ENCODE results near the gene BARX2.

The BARX2 gene

DNA sequence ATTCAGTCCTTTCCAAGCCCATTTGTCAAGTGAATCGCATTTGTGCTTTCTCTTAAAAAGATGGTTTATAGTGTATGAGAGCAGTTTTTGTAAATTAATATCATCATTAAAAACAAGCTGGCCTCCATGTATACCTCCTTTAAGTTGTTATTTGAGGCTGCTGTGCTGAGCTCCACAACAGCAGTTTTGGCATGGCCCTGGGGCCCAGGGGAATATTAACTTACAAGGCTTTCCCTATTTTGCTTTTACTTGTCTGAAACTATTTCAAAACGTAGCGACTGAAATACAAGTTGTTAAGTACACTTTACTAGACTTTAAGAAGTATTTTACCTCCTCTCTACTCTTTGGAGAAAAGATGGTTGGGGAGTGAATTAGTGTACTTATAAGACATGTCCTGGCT, 4.9 kb upstream of the BARX2 start:
- no peaks in the 10 kb centered on the region for H3K9me3 ChIP-seq (ENCODE audit: low read length)
- no peaks in the 10 kb centered on the region for H3K4me1 ChIP-seq (ENCODE audit: insufficient read depth, low read length, severe bottlenecking)
- no peak overlapping the region for H2AFZ ChIP-seq (ENCODE audit: low read length)
- H3K79me2 ChIP-seq (ENCODE audit: insufficient read depth, low read length): no peaks in the 10 kb centered on the region
- H3F3A ChIP-seq (ENCODE audit: insufficient read depth, low read length): no peaks in the 10 kb centered on the region
- no peak overlapping the region for H3K9ac ChIP-seq (ENCODE audit: low read length)
- no peaks in the 10 kb centered on the region for H3K36me3 ChIP-seq (ENCODE audit: insufficient read depth, low read length)
- no peak overlapping the region for H3K4me2 ChIP-seq (ENCODE audit: low read length)
- H3K9me2 ChIP-seq (ENCODE audit: low read depth, low read length): no peaks in the 10 kb centered on the region
- no peaks in the 10 kb centered on the region for H3K27me3 ChIP-seq (ENCODE audit: insufficient read depth, low read length)
- no peaks in the 10 kb centered on the region for H4K20me1 ChIP-seq (ENCODE audit: insufficient read depth, low read length)
- no peak for TF ChIP-seq EZH2 (IDR thresholded peaks at IDR 0.05; ENCODE audit: borderline replicate concordance, low read length)
- TF ChIP-seq, protein P1, sequence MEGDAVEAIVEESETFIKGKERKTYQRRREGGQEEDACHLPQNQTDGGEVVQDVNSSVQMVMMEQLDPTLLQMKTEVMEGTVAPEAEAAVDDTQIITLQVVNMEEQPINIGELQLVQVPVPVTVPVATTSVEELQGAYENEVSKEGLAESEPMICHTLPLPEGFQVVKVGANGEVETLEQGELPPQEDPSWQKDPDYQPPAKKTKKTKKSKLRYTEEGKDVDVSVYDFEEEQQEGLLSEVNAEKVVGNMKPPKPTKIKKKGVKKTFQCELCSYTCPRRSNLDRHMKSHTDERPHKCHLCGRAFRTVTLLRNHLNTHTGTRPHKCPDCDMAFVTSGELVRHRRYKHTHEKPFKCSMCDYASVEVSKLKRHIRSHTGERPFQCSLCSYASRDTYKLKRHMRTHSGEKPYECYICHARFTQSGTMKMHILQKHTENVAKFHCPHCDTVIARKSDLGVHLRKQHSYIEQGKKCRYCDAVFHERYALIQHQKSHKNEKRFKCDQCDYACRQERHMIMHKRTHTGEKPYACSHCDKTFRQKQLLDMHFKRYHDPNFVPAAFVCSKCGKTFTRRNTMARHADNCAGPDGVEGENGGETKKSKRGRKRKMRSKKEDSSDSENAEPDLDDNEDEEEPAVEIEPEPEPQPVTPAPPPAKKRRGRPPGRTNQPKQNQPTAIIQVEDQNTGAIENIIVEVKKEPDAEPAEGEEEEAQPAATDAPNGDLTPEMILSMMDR (IDR thresholded peaks at IDR 0.05; ENCODE audit: low read length): no peak
- H3K4me3 ChIP-seq (ENCODE audit: low read depth, low read length, poor library complexity, severe bottlenecking): no peak overlapping the region
- H3K27ac ChIP-seq (ENCODE audit: low read depth, low read length, poor library complexity, severe bottlenecking): no peak overlapping the region

DNA sequence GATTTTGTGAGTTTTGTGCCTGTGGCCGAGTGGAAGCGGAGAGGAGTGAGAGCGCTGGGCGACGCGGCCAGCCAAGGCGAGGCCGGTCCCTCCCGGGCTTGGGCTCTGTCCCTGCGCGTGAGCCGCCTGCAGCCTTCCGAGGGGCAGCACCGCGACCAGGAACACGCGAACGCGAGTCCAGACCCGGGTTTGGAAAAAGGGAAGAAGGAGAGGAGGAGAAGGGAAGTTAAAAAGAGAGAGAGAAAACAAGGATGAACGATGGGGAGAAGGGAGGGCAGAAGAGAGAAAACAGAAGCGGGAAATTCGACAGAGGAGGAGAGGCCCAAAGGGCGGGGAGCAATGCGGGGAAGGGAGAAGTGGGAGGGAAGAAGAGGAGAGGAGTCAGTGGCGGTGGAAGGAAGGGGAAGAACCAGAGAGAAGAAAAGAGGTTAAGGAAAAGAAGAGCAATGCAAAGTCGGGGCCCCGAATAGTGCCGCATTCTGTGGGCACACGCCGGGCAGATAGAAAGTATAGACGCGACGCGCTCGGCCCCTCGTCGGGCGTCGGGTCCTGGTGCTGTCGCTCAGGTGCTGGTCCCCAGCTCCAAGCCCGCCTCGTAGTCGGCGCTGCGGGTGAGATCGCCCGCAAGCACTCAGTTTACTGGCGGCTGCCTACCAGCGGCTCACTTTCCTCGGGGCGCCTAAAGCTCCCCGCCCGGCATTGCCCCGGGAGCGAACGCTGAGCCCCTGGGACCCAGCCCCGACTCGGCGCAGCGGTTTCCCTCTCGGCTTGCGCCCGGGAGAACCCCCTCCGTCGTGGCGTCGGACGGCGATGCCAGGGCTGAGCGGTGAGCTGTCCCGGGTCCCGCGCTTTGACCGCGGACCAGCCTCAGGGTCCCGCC, 2.8 kb upstream of the BARX2 start:
- Histone ChIP-seq H2AFZ (ENCODE audit: low read length) (no peak overlapping the region), H3K9me3 (ENCODE audit: low read length) (no peaks in the 10 kb centered on the region), H3K9me2 (ENCODE audit: low read depth, low read length) (no peaks in the 10 kb centered on the region), H3K4me2 (ENCODE audit: low read length) (no peak overlapping the region), H3K27ac (ENCODE audit: low read depth, low read length, poor library complexity, severe bottlenecking) (no peak overlapping the region), H4K20me1 (ENCODE audit: insufficient read depth, low read length) (no peaks in the 10 kb centered on the region), H3K27me3 (ENCODE audit: insufficient read depth, low read length) (no peaks in the 10 kb centered on the region), H3K4me1 (ENCODE audit: insufficient read depth, low read length, severe bottlenecking) (no peaks in the 10 kb centered on the region), H3F3A (ENCODE audit: insufficient read depth, low read length) (no peaks in the 10 kb centered on the region), H3K79me2 (ENCODE audit: insufficient read depth, low read length) (no peaks in the 10 kb centered on the region), H3K4me3 (ENCODE audit: low read depth, low read length, poor library complexity, severe bottlenecking) (no peak overlapping the region), H3K36me3 (ENCODE audit: insufficient read depth, low read length) (no peaks in the 10 kb centered on the region), H3K9ac (ENCODE audit: low read length) (no peak overlapping the region)
- TF ChIP-seq, protein P1 (IDR thresholded peaks at IDR 0.05; ENCODE audit: low read length): no peak
- no peak for TF ChIP-seq EZH2 (IDR thresholded peaks at IDR 0.05; ENCODE audit: borderline replicate concordance, low read length)

DNA sequence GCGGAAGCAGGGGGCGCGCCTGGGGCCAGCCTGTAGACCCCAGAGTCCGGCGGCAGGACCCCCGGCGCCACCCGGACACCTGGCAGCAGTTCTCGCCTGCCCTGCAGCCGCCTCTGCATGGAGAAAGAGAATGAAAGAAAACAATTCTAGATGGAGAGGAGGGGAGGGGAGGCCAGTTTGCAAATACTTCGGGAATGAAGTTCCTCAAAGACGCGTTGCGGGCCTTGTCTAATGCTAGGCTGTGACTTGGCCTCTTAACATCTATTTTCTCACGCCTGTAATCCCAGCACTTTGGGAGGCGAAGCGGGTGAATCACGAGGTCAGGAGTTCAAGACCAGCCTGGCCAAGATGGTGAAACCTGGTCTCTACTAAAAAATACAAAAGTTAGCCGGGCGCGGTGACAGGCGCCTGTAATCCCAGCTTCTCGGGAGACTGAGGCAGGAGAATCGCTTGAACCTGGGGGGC, 2.1 kb upstream of the BARX2 start:
- Histone ChIP-seq H3K9me2 (ENCODE audit: low read depth, low read length) (no peaks in the 10 kb centered on the region), H2AFZ (ENCODE audit: low read length) (no peak overlapping the region), H3K4me3 (ENCODE audit: low read depth, low read length, poor library complexity, severe bottlenecking) (no peak overlapping the region), H3K27me3 (ENCODE audit: insufficient read depth, low read length) (no peaks in the 10 kb centered on the region), H3K9me3 (ENCODE audit: low read length) (no peaks in the 10 kb centered on the region), H3K36me3 (ENCODE audit: insufficient read depth, low read length) (no peaks in the 10 kb centered on the region), H3K27ac (ENCODE audit: low read depth, low read length, poor library complexity, severe bottlenecking) (no peak overlapping the region), H3K4me1 (ENCODE audit: insufficient read depth, low read length, severe bottlenecking) (no peaks in the 10 kb centered on the region), H3K4me2 (ENCODE audit: low read length) (no peak overlapping the region), H3K79me2 (ENCODE audit: insufficient read depth, low read length) (no peaks in the 10 kb centered on the region), H3K9ac (ENCODE audit: low read length) (no peak overlapping the region), H3F3A (ENCODE audit: insufficient read depth, low read length) (no peaks in the 10 kb centered on the region), H4K20me1 (ENCODE audit: insufficient read depth, low read length) (no peaks in the 10 kb centered on the region)
- no peak for TF ChIP-seq EZH2 (IDR thresholded peaks at IDR 0.05; ENCODE audit: borderline replicate concordance, low read length)
- TF ChIP-seq, protein P1 (IDR thresholded peaks at IDR 0.05; ENCODE audit: low read length): no peak
